Fibroblast of the aortic adventitia (primary cell): ENCODE data around the gene GLDN. TPM values are rescaled to one million over a fixed set of nuclear protein-coding genes. Genes with fewer than 3 reads are reported as not detected.

Experiments used
- DNase-seq: peaks from one replicate; pipeline ENCODE4 v3.0.0-alpha.2; 2010; ENCODE audit warnings: low read depth
- H3K4me3 ChIP-seq: 2 replicates; pipeline ENCODE4 v1.5.1; 2011; ENCODE audit warnings: low read depth, mild to moderate bottlenecking, control low read depth, low read length, moderate library complexity
- total RNA-seq: library from RNA; depleted of rRNA; stranded (reverse); fragments of >200 nt; gene quantifications from 2 replicates; pipeline ENCODE4 v1.2.3, GENCODE V29; 2012; ENCODE audit warnings: low replicate concordance
- TF ChIP-seq, protein P1 (sequence below): IDR thresholded peaks from 2 replicates; pipeline ENCODE4 v1.5.1; 2011; ENCODE audit warnings: mild to moderate bottlenecking, low read length, control low read depth, inconsistent platforms; ENCODE audit not compliant: insufficient read depth

The GLDN gene
- total RNA-seq, 1 donor: 13.3 TPM

- TF ChIP-seq, protein P1, sequence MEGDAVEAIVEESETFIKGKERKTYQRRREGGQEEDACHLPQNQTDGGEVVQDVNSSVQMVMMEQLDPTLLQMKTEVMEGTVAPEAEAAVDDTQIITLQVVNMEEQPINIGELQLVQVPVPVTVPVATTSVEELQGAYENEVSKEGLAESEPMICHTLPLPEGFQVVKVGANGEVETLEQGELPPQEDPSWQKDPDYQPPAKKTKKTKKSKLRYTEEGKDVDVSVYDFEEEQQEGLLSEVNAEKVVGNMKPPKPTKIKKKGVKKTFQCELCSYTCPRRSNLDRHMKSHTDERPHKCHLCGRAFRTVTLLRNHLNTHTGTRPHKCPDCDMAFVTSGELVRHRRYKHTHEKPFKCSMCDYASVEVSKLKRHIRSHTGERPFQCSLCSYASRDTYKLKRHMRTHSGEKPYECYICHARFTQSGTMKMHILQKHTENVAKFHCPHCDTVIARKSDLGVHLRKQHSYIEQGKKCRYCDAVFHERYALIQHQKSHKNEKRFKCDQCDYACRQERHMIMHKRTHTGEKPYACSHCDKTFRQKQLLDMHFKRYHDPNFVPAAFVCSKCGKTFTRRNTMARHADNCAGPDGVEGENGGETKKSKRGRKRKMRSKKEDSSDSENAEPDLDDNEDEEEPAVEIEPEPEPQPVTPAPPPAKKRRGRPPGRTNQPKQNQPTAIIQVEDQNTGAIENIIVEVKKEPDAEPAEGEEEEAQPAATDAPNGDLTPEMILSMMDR: no peak
- DNase-seq: no peak
- no peak overlapping the region for H3K4me3 ChIP-seq
Measured at GRCh38 chr15:51321316-51321715, 20.1 kb upstream of the GLDN start.

DNA sequence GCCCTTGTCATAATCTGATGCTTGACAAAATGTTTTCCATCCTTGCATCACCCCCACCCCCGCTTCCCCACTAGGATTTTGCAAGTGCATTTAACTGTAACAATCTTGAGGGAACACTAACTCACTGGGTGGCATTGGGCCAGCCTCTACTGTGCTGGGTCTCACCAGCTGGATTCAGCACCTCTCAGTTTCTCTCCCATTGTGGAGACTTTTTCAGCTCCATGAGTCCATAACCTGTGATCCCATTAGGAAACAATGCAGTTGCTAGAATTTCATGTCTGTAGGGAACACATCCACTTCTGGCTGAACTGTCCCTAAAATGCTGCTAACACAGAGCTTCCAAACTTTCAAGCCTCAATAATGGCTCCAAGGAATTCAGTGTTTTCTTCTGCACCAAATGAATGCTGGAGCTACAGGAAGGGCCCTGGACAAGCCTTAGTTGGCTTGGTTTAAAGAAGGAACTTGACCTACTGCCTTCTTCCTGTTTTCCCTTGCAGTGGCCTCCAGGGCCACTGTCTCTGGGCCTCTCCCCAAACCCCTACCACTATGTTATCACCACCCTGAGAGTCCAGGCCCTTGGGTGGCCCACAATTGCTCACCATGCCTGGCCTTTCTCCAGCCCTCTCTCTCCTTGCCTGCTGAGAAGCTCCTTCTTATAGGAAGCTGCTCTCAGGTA, 18.7 kb upstream of the GLDN start:
- H3K4me3 ChIP-seq: no peak overlapping the region
- TF ChIP-seq, protein P1: no peak
- DNase-seq: peak; percentile 65

GRCh38 chr15:51323749-51324148, 17.7 kb upstream of the GLDN start:
- TF ChIP-seq, protein P1: no peak
- DNase-seq: no peak
- H3K4me3 ChIP-seq: no peak overlapping the region

- TF ChIP-seq, protein P1: no peak
- no peak overlapping the region for H3K4me3 ChIP-seq
Measured at GRCh38 chr15:51325167-51325566, 16.3 kb upstream of the GLDN start.

DNA sequence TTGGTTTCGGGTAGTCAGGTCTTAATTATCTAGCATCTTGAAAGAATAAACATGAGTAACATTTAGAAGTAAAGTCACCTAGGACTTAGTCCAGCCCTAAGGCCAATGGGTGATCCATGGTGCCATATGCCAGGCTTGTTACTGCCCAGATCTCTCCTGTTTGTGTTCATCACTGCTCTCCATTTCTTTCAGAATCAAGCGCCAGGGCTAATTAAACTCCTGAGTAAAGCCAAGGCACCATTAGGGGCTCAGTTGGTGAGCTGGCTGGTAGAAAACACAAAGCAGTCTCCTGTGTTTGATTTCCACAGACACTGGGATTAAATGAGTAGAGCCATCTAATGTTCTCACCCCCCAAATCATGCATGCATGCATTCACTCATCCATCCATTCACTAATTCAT, 14.4 kb upstream of the GLDN start:
- H3K4me3 ChIP-seq: no peak overlapping the region
- TF ChIP-seq, protein P1: no peak
- no peak for DNase-seq

More at GRCh38 chr15:51325167-51325566, 16.3 kb upstream of the GLDN start:
- no peak for DNase-seq

DNA sequence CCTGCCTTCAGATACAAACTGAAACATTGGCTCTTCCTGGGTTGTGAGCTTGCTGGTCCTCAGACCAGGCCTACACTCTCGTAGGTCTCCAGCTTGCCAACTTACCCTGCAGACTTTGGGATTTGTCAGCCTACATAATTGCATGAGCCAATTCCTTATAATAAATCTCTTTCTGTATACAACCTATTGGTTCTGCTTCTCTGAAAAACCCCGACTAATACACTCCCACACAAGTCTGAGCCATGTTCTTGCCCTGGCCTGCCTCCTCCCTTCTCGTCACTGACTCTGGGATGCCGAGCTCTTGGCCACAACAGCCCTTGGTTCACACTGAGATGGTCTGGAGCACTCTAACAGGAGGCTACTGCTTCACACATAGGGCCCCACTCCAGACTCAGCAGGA, 12.5 kb upstream of the GLDN start:
- TF ChIP-seq, protein P1: no peak
- no peak overlapping the region for H3K4me3 ChIP-seq
- DNase-seq: no peak

DNA sequence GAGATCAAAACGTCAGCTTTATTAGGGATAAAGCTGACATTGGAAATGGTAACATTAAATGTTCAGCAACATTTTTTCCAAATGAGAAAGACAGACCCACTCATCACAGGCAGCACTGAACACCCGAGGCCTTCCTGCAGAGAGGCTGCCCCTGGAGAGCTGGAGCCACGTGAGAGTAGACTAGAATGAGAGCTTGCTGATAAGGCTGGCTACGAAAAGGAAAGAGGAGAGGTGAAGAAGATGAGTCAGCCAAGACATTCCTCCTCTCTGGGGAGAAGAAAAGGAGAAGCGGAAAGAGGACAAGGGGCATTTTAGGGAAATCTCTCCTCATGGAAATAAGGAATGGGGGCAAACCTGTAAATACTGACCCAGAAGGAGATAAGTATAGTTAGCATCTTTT, 10.3 kb upstream of the GLDN start:
- peak; percentile 72 for DNase-seq
- TF ChIP-seq, protein P1: no peak
- H3K4me3 ChIP-seq: no peak overlapping the region
